ENCODE measurements around the gene STMP1. TPM values are rescaled to one million over a fixed set of nuclear protein-coding genes. Genes with fewer than 3 reads are reported as not detected.
"Not testable (repeated sequence)": the region's sequence is repeated elsewhere in the genome, so short reads cannot be mapped to it uniquely, and the experiment has no call there.

Gene STMP1
- polyA plus RNA-seq, 4 donors: 55.0 to 90.9 (median 82.5) TPM

GRCh38 chr7:135692606-135693005 lies 30.3 kb downstream of the STMP1 start:
- not testable (repeated sequence) for DNase-seq (ENCODE audit: low read depth in 4 of 4, low spot score in 3 of 4)

DNA sequence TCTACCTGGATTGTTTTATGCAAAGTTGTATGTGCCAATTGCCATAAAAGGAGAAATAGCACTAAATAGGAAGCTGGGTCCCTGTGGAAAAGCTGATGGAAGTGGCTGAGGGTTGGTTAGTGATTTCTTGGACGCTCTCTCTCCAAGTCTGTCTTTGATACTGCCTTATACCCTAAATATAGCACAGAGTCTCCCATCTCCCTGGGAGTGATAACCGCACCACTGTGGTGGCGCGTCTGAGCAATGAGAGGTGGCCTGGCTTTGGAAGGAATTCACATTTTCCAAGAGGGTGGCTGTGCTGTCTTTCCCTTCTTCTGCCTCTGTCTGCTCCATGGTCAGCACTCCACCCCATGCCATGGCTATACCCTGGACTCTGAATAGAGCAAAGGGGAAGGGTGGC lies 31.2 kb downstream of the STMP1 start:
- DNase-seq (ENCODE audit: low read depth in 4 of 4, low spot score in 3 of 4): no peak

- no peak for DNase-seq (ENCODE audit: low read depth in 4 of 4, low spot score in 3 of 4)
These were observed 35.1 kb downstream of the STMP1 start for GRCh38 chr7:135697276-135698049.

DNA sequence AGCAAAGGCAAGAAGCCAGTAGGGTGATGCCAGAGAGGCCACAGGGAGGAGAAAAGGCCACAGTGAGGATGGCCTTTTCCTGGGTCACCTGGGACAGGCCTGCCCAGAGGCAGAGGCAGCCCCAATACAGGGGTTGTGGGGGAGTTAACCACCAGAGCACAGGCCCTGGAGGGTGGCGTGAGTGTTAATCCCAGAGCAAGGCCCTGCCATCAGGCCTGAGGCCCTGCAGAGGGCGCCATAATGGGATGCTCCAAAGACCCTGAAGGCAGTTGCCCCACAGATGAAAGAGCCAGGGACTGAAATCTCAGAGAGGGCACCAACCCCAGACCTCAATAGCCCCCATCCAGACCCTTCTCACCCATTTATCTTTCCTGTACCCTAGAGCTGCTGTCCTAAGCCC lies 41.8 kb downstream of the STMP1 start:
- DNase-seq (ENCODE audit: low read depth in 4 of 4, low spot score in 3 of 4): no peak

- DNase-seq (ENCODE audit: low read depth in 4 of 4, low spot score in 3 of 4): no peak
These were observed 42.4 kb downstream of the STMP1 start for GRCh38 chr7:135704698-135705097.

DNA sequence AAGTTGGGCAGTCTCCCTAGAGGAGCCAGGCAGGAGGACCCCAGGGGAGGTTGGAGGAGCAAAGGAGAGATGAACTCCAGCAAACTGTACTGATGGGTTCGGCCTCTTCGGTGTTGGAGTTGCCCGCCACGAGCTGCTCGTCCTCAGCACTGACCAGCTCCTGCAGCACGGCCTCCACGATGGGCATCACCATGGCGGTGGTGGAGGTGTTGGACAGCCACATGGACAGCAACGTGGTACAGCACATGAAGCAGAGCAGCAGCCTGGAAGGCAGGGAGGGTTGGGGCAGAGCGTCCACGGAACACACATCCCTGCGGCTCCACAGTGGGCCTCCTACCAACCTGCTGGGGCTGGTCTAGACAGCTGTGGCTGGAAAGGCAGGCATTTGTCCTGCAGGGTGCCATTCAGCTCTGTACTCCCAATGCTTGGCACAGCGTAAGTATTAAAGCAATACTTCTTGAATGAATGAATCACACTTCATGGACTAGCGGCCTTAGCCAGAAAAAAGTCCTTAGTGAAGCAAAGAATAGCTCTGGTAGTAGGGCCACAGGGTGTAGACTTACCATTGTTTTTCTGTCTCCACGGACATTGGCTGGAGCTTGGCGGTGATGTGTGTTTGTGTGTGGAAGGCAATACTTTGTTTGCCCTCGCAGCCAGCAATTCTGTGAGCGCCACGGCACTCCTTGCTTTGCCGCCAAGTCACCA lies 43.9 kb downstream of the STMP1 start:
- DNase-seq (ENCODE audit: low read depth in 4 of 4, low spot score in 3 of 4): no peak

DNA sequence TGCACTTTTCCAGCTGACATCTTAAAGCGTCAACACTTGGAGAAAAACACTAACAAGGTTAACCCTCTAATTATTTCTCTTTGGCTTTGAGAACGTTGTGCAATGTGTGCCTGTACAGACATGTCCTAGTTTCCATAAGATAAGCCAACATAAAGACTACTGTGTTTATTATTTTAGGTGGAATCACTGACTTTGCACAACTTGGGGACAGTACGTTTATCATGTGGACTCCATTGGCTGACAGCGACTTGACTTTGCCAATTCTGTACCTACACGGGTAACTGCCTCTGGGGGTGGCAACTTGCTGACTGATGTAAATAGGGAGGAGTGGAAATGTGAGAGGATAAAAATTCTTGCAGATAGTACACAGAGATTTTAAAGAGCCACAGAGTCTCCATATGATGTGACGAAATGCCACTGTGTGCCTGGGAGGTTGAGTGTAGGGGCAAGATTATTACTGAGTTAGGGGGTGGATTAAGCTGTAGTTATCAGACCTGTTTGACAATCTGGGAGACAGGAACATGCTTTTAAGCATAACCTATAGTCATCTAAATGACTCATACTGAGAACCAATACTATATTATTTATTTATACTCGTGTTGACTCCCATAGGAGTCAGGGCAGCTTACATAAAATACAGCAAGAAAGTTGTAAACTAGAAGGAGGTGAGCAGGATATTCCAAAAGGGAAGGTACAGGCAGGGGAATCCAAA lies 44.7 kb downstream of the STMP1 start:
- no peak for DNase-seq (ENCODE audit: low read depth in 4 of 4, low spot score in 3 of 4)

- DNase-seq (ENCODE audit: low read depth in 4 of 4, low spot score in 3 of 4): no peak
These were observed 45.3 kb downstream of the STMP1 start for GRCh38 chr7:135707570-135707966.

- no peak for DNase-seq (ENCODE audit: low read depth in 4 of 4, low spot score in 3 of 4)
These were observed 45.7 kb downstream of the STMP1 start for GRCh38 chr7:135708041-135708440.

- DNase-seq (ENCODE audit: low read depth in 4 of 4, low spot score in 3 of 4): no peak
These were observed 47.2 kb downstream of the STMP1 start for GRCh38 chr7:135709508-135709907.

GRCh38 chr7:135710417-135711138 lies 48.3 kb downstream of the STMP1 start:
- peak in 1 of 4 donors; percentile 11 for DNase-seq (ENCODE audit: low read depth in 4 of 4, low spot score in 3 of 4)

DNA sequence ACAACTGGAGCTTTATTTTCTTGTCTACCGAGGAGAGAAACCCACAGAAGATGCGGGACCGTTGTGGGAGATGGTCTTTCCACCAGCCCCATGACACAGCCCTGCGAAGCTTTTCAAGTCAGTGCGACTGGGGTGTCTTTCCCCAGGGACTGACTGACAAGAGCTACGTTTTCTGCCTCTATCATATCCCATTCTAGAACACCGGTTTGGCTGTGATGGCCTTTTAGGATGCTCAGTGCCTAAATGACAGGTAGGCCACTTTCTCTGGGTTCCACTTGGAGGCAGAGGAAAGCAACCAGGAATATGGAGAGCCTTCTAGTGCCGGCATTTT lies 48.8 kb downstream of the STMP1 start:
- no peak for DNase-seq (ENCODE audit: low read depth in 4 of 4, low spot score in 3 of 4)

DNA sequence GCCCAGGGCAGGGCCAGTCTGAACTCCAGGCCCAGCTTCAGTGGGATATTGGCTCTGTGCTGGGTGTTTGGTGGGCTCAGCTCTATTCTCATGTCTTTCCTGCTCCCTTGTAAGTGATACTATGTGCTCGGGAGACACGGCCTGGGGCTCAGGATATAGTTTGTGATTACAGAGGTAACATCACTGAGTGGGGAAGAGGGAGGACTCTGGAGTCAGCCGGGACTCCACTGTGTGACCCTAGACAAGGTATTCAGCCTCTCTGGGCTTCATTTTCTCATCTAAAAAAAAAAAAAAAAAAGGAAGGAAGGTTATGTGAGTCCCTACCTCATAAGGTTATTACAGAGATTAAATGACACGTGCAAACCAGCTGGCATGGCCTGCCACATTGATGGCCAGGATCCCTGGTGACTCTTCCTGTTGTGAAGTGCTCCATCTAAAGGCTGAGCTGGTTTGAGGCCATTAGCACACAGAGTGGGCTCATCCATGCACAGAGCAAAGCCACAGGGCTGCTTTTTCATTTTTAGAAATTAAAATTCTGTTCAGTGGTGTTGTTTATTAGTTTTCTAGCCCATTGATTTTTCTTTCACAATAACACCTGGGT lies 50.0 kb downstream of the STMP1 start:
- DNase-seq (ENCODE audit: low read depth in 4 of 4, low spot score in 3 of 4): no peak

DNA sequence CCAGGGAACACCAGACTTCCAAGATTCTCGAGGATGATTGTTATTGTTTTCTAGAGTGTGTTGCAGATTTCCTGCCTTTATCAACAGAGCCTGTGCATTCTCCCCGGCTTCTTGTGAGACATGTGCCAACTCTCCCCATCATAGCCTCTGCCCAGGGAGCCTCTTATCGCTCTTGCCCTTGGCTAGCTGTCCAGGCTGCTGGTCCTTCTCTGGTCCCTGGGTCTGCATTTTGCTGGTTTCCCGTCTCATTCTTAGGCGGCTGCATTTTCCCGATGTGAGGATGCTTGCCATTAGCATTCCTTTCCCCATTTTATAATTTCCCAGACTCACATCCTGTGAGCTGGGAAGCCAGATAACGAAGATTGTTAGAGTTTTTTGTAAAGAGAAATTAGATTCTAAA lies 50.5 kb downstream of the STMP1 start:
- DNase-seq (ENCODE audit: low read depth in 4 of 4, low spot score in 3 of 4): no peak

GRCh38 chr7:135713836-135714470 lies 51.6 kb downstream of the STMP1 start:
- DNase-seq (ENCODE audit: low read depth in 4 of 4, low spot score in 3 of 4): no peak

DNA sequence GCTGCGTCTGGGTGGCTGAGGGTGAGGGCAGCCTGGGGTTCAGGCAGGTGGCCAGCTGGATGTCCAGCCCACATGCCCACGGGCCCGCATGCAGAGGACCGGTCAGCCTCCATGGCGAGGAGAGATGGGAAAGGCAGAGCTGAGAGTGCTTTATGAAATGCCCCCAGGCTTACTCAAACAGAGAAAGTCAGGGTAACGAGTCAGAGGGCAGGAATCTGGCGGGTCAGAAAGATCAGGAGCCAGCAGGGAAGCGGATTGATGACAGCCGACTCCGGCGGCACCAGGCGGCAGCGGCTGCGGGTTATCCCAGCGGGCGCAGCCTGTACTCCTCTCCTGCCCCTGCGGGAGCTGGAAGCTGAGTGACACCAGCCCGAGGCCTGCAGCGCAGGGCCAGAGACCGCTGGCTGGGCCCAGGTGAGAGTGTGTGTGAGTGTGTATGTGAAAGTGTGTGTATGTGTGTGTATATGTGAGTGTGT lies 52.3 kb downstream of the STMP1 start:
- DNase-seq (ENCODE audit: low read depth in 4 of 4, low spot score in 3 of 4): no peak

- no peak for DNase-seq (ENCODE audit: low read depth in 4 of 4, low spot score in 3 of 4)
These were observed 52.8 kb downstream of the STMP1 start for GRCh38 chr7:135715055-135715522.

DNA sequence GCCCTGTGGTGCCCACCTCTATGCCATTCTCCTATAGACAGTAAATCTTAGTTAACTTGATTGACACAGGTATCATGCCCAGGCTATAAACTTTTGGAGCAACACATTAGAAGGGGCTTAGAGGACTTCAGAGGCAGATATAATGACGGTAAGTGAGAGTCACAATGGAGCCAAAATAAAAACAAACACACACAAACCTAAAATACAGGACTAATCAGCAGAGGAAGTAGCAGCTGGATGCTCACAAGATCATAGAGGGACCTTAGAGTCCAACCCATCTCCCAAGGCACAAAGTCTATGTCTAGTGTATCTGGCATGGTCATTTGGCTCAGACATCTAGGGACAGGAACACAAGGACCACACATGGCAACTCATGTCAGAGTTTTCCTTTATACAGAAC lies 53.4 kb downstream of the STMP1 start:
- DNase-seq (ENCODE audit: low read depth in 4 of 4, low spot score in 3 of 4): no peak

DNA sequence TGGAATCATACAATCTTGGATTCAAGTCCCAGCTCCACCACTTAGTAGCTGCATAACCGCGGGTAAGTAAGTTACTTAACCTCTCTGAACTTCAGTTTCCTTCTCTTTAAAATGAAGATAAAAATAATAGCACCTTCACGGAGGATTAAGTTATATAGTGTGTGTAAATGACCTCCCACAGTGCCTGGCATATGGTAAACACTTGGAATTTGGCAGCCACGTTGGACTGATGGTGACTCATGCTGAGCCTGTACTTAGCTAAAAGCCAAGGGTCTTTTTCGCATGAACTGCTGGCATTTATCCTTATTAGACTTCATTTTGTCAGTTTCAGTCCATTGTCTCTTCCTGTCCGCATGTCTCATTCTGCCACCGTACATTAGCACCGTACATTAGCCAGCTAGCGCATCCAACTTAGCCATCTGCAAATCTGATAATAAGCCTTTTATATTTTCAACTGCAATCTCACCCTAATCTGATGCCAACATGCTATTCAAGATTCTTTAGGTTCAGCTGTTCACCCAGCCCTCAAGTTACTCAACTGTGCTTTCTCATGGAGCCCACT lies 54.4 kb downstream of the STMP1 start:
- no peak for DNase-seq (ENCODE audit: low read depth in 4 of 4, low spot score in 3 of 4)

DNA sequence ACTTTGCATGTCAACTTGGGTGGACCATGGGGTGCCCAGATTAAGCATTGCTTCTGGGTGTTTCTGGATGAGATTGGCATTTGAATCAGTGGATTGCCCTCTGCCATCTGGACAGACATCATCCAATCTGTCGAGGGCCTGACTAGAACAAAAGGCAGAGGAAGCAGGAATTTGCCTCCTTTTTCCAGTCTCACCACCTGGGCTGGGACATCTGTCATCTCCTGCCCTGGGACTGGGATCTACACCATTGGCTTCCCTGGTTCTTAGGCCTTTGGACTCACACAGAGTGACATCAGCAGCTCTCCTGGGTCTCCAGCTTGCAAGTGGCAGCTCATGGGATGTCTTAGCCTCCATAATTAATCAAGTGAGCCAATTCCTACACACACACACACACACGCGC lies 55.4 kb downstream of the STMP1 start:
- DNase-seq (ENCODE audit: low read depth in 4 of 4, low spot score in 3 of 4): no peak

All from left renal pelvis (tissue), 4 donors.